Cerebellar nuclear complex (tissue), 1 donor: ENCODE data around the gene PPP1R13B.
A peak's percentile ranks its signal among the peaks of the same experiment; 100 is the strongest.

Experiments
- DNase-seq, 2 experiments: peaks; one replicate each; lab custom pipeline; 2025; lab: John Stamatoyannopoulos, UW

Gene PPP1R13B

GRCh38 chr14:103741876-103742275 lies 105.5 kb downstream of the PPP1R13B start:
- DNase-seq: no peak

- DNase-seq: no peak
Measured at GRCh38 chr14:103740991-103741689, 106.2 kb downstream of the PPP1R13B start.

- no peak for DNase-seq
Measured at GRCh38 chr14:103739793-103740501, 107.4 kb downstream of the PPP1R13B start.

- DNase-seq: no peak
Measured at GRCh38 chr14:103739466-103739792, 107.9 kb downstream of the PPP1R13B start.

GRCh38 chr14:103738701-103739451 lies 108.5 kb downstream of the PPP1R13B start:
- DNase-seq: peak; percentile 15 to 36

GRCh38 chr14:103738166-103738565 lies 109.2 kb downstream of the PPP1R13B start:
- DNase-seq: no peak

- no peak for DNase-seq
Measured at GRCh38 chr14:103737432-103738045, 109.8 kb downstream of the PPP1R13B start.

- no peak for DNase-seq
Measured at GRCh38 chr14:103736546-103737431, 110.6 kb downstream of the PPP1R13B start.

- no peak for DNase-seq
Measured at GRCh38 chr14:103735815-103736545, 111.4 kb downstream of the PPP1R13B start.

- no peak for DNase-seq
Measured at GRCh38 chr14:103735439-103735814, 111.9 kb downstream of the PPP1R13B start.

GRCh38 chr14:103735022-103735421 lies 112.4 kb downstream of the PPP1R13B start:
- DNase-seq: no peak

GRCh38 chr14:103734081-103734888 lies 113.1 kb downstream of the PPP1R13B start:
- DNase-seq: no peak

GRCh38 chr14:103733651-103734050 lies 113.7 kb downstream of the PPP1R13B start:
- no peak for DNase-seq

- DNase-seq: no peak
Measured at GRCh38 chr14:103732868-103733620, 114.3 kb downstream of the PPP1R13B start.

GRCh38 chr14:103731916-103732867 lies 115.2 kb downstream of the PPP1R13B start:
- DNase-seq: no peak

- no peak for DNase-seq
Measured at GRCh38 chr14:103731481-103731880, 115.9 kb downstream of the PPP1R13B start.

GRCh38 chr14:103730490-103731035 lies 116.8 kb downstream of the PPP1R13B start:
- DNase-seq: no peak
